Neuronal stem cell (in vitro differentiated cells): ENCODE results near the gene FAM107B.

Experiments used
- DNase-seq: peaks from one replicate; pipeline ENCODE4 v3.0.0-alpha.2; 2013; ENCODE audit warnings: low spot score
- H2AFZ ChIP-seq: one replicate; pipeline ENCODE4 v1.6.1; 2013; ENCODE audit warnings: mild to moderate bottlenecking, low read length, inconsistent platforms
- H2AK5ac ChIP-seq: 2 replicates; pipeline ENCODE4 v1.6.1; 2013; ENCODE audit warnings: low read depth, mild to moderate bottlenecking, inconsistent platforms, low read length, moderate library complexity, mixed read lengths
- H2BK120ac ChIP-seq: 2 replicates; pipeline ENCODE4 v1.6.1; 2013; ENCODE audit warnings: low read depth, mild to moderate bottlenecking, inconsistent platforms, low read length, moderate library complexity, mixed read lengths
- H2BK12ac ChIP-seq: one replicate; pipeline ENCODE4 v1.6.1; 2013; ENCODE audit warnings: low read length, inconsistent platforms
- H2BK15ac ChIP-seq: 2 replicates; pipeline ENCODE4 v1.6.1; 2013; ENCODE audit warnings: mild to moderate bottlenecking, low read length, inconsistent platforms, mixed read lengths
- H2BK5ac ChIP-seq: one replicate; pipeline ENCODE4 v1.6.1; 2013; ENCODE audit warnings: inconsistent platforms, mild to moderate bottlenecking, low read length, moderate library complexity
- H3K14ac ChIP-seq: one replicate; pipeline ENCODE4 v1.6.1; 2013; ENCODE audit warnings: low read length, inconsistent platforms
- H3K18ac ChIP-seq: 2 replicates; pipeline ENCODE4 v1.6.1; 2013; ENCODE audit warnings: low read length, inconsistent platforms
- H3K23ac ChIP-seq: 2 replicates; pipeline ENCODE4 v1.6.1; 2013; ENCODE audit warnings: low read depth, mild to moderate bottlenecking, mixed read lengths, low read length, inconsistent platforms; ENCODE audit not compliant: poor library complexity
- H3K27ac ChIP-seq: replicated peaks from 3 replicates; pipeline ENCODE4 v1.5.1; 2013; ENCODE audit warnings: low read length, inconsistent platforms
- H3K27me3 ChIP-seq, 3 experiments: 2 replicates each; pipeline ENCODE4 v1.6.1; 2013; ENCODE audit warnings: low read length in 3 of 3, mild to moderate bottlenecking in 2 of 3, inconsistent platforms in 1 of 3, low read depth in 1 of 3, mixed read lengths in 1 of 3, moderate library complexity in 1 of 3; ENCODE audit not compliant: control insufficient read depth in 3 of 3, insufficient read depth in 3 of 3
- H3K36me3 ChIP-seq, 2 donors: replicated peaks in 1 of 2; 2 replicates each; pipeline ENCODE4 v1.6.1; 2013; ENCODE audit warnings: low read length in 2 of 2; ENCODE audit not compliant: control insufficient read depth in 2 of 2, insufficient read depth in 2 of 2
- H3K4ac ChIP-seq: 2 replicates; pipeline ENCODE4 v1.6.1; 2013; ENCODE audit warnings: inconsistent platforms, mild to moderate bottlenecking, low read length, moderate library complexity
- H3K4me1 ChIP-seq, 2 donors: 1 replicate in 1 of 2; 2 replicates in 1 of 2; pipeline ENCODE4 v1.6.1; 2013; ENCODE audit warnings: low read length in 2 of 2, low read depth in 1 of 2; ENCODE audit not compliant: control insufficient read depth in 2 of 2, insufficient read depth in 1 of 2
- H3K4me2 ChIP-seq: one replicate; pipeline ENCODE4 v1.6.1; 2013; ENCODE audit warnings: mild to moderate bottlenecking, low read length, inconsistent platforms; ENCODE audit not compliant: insufficient read depth, poor library complexity, severe bottlenecking
- H3K4me3 ChIP-seq, 2 donors: 2 replicates each; pipeline ENCODE4 v1.5.1; 2013; ENCODE audit warnings: low read length in 2 of 2, mild to moderate bottlenecking in 2 of 2, inconsistent platforms in 1 of 2, moderate library complexity in 1 of 2
- H3K79me1 ChIP-seq: one replicate; pipeline ENCODE4 v1.6.1; 2013; ENCODE audit warnings: low read depth, mild to moderate bottlenecking, inconsistent platforms, low read length, moderate library complexity
- H3K9ac ChIP-seq: one replicate; pipeline ENCODE4 v1.6.1; 2013; ENCODE audit warnings: mild to moderate bottlenecking, low read depth, low read length, inconsistent platforms; ENCODE audit not compliant: poor library complexity
- H3K9me3 ChIP-seq, 2 donors: replicated peaks in 1 of 2; 2 replicates each; pipeline versions ENCODE3 to v1.6.1; 2013; ENCODE audit warnings: low read length in 2 of 2, mild to moderate bottlenecking in 2 of 2, inconsistent platforms in 1 of 2, low read depth in 1 of 2, mixed read lengths in 1 of 2, moderate library complexity in 1 of 2; ENCODE audit not compliant: control insufficient read depth in 2 of 2, insufficient read depth in 1 of 2
- H4K8ac ChIP-seq: one replicate; pipeline ENCODE4 v1.6.1; 2013; ENCODE audit warnings: low read depth, mild to moderate bottlenecking, inconsistent platforms, low read length, moderate library complexity
- H4K91ac ChIP-seq: one replicate; pipeline ENCODE4 v1.6.1; 2013; ENCODE audit warnings: low read length, low read depth, mild to moderate bottlenecking, inconsistent platforms; ENCODE audit not compliant: poor library complexity
- WGBS, 2 donors: extraction: QIAGEN DNeasy Blood & Tissue Kit; methylation state at CpG; one replicate each; pipeline ENCODE4 v1.1.7; 2013; ENCODE audit warnings: missing lambda C conversion rate in 2 of 2, mixed read lengths in 1 of 2; ENCODE audit not compliant: insufficient read length in 2 of 2, insufficient replicate concordance in 1 of 2; ENCODE audit errors: extremely low coverage in 2 of 2; 5-methylcytosine and 5-hydroxymethylcytosine counted together

The FAM107B gene

DNA sequence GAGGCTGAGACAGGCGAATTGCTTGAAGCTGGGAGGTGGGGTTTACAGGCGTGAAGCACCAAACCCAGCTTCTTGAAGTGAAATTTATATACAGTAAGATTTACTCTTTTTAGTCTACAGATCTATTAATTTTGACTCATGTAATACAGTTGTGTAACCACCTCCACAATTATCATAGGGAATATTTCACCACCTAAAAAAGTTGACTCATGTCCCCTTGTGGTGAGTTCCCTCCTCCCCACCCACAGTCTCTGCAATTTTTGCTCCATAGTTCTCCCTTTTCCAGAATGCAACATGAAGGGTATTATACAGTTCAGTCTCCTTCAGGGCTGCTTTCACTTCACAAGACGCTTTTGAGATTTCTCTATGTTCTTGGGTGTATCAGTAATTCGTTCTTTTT lies 156.8 kb downstream of the FAM107B start:
- no peak overlapping the region for H3K4ac ChIP-seq
- peaks cover 0 to 4% of the 10 kb centered on the region in 2 donors for H3K4me1 ChIP-seq
- DNase-seq = no peak
- no peak overlapping the region for H2AK5ac ChIP-seq
- H4K91ac ChIP-seq = no peak overlapping the region
- H3K18ac ChIP-seq = no peak overlapping the region
- no peak overlapping the region for H3K23ac ChIP-seq
- H2BK5ac ChIP-seq = no peak overlapping the region
- H2BK120ac ChIP-seq = no peak overlapping the region
- H2BK12ac ChIP-seq = no peak overlapping the region
- H3K4me2 ChIP-seq = no peak overlapping the region
- H2BK15ac ChIP-seq = no peak overlapping the region
- no peak overlapping the region for H4K8ac ChIP-seq
- H3K9me3 ChIP-seq = no peaks in the 10 kb centered on the region
- no peak overlapping the region for H3K9ac ChIP-seq
- H3K79me1 ChIP-seq = no peaks in the 10 kb centered on the region
- H3K27ac ChIP-seq = no peak overlapping the region
- peaks cover 0 to 5% (median 0%) of the 10 kb centered on the region in 3 experiments for H3K27me3 ChIP-seq
- no peak overlapping the region for H2AFZ ChIP-seq
- no peak overlapping the region for H3K4me3 ChIP-seq
- H3K36me3 ChIP-seq = no peaks in the 10 kb centered on the region
- no CpG with 5 or more reads among the region's 4 CpGs for WGBS, 2 donors
- no peak overlapping the region for H3K14ac ChIP-seq

- H2BK15ac ChIP-seq = no peak overlapping the region
- no peak overlapping the region for H3K27ac ChIP-seq
- H3K79me1 ChIP-seq = no peaks in the 10 kb centered on the region
- no peak overlapping the region for H3K4ac ChIP-seq
- no peaks in the 10 kb centered on the region for H3K36me3 ChIP-seq
- peaks cover 0 to 8% (median 0%) of the 10 kb centered on the region in 3 experiments for H3K27me3 ChIP-seq
- H3K4me1 ChIP-seq = peaks cover 0 to 4% of the 10 kb centered on the region in 2 donors
- no peak overlapping the region for H3K4me3 ChIP-seq
- WGBS, 2 donors = no CpG with 5 or more reads among the region's 5 CpGs
- no peak overlapping the region for H3K23ac ChIP-seq
- H3K18ac ChIP-seq = no peak overlapping the region
- no peak overlapping the region for H2BK5ac ChIP-seq
- no peak overlapping the region for H4K91ac ChIP-seq
- H4K8ac ChIP-seq = no peak overlapping the region
- H2AFZ ChIP-seq = peak overlapping the region; percentile 67
- no peaks in the 10 kb centered on the region for H3K9me3 ChIP-seq
- no peak overlapping the region for H3K14ac ChIP-seq
- H2BK120ac ChIP-seq = no peak overlapping the region
- no peak overlapping the region for H3K9ac ChIP-seq
- H3K4me2 ChIP-seq = no peak overlapping the region
- no peak for DNase-seq
- no peak overlapping the region for H2BK12ac ChIP-seq
- no peak overlapping the region for H2AK5ac ChIP-seq
These were observed 157.6 kb downstream of the FAM107B start for GRCh38 chr10:14616955-14617730.

DNA sequence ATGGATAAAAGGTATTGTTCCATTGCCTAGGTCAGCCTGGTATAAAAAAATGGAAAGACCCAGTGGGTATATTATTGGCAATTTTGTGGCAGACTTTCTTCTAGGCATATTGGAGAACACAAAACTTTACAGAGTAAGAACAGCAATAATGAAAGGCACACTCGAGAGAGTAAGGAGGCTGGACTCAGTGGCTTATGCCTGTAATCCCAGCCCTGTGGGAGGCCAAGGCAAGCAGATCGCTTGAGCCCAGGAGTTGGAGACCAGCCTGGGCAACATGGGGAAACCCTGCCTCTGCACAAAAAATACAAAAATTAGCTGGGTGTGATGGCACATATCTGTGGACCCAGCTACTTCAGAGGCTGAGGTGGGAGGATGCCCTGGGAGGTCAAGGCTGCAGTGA lies 158.2 kb downstream of the FAM107B start:
- Histone ChIP-seq H2BK120ac (no peak overlapping the region), H3K27ac (no peak overlapping the region), H4K8ac (no peak overlapping the region), H3K9ac (no peak overlapping the region), H3K36me3 (no peaks in the 10 kb centered on the region), H2BK12ac (no peak overlapping the region), H3K4ac (no peak overlapping the region), H3K23ac (no peak overlapping the region), H3K4me1 (peaks cover 0 to 4% of the 10 kb centered on the region in 2 donors), H3K18ac (no peak overlapping the region), H2BK15ac (no peak overlapping the region), H3K27me3 (peaks cover 0 to 10% (median 0%) of the 10 kb centered on the region in 3 experiments), H4K91ac (no peak overlapping the region), H2BK5ac (no peak overlapping the region), H3K79me1 (no peaks in the 10 kb centered on the region), H3K9me3 (no peaks in the 10 kb centered on the region), H3K4me2 (no peak overlapping the region), H3K4me3 (no peak overlapping the region), H2AFZ (no peak overlapping the region), H2AK5ac (no peak overlapping the region), H3K14ac (no peak overlapping the region)
- WGBS, 2 donors = no CpG with 5 or more reads among the region's 2 CpGs
- DNase-seq = no peak

DNA sequence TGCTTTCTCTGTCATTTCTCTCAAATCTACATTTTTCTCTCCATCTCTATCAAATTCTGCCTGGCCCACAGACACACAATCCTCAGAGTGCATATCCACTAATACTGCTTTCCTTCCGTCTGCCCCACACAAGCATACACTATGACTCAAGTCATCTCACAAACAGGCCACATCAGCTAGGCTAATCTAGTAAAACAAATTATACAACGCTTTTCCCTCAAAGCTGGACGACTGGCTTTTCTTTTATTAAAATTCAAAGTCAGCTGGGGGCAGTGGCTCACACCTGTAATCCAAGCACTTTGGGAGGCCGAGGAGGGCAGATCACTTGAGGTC lies 161.1 kb downstream of the FAM107B start:
- no peak overlapping the region for H2BK5ac ChIP-seq
- H2BK120ac ChIP-seq = no peak overlapping the region
- H2AK5ac ChIP-seq = no peak overlapping the region
- H3K79me1 ChIP-seq = no peaks in the 10 kb centered on the region
- H3K9ac ChIP-seq = no peak overlapping the region
- H4K91ac ChIP-seq = no peak overlapping the region
- H3K23ac ChIP-seq = no peak overlapping the region
- H3K9me3 ChIP-seq = no peaks in the 10 kb centered on the region
- no peak overlapping the region for H3K4me2 ChIP-seq
- H2AFZ ChIP-seq = no peak overlapping the region
- H2BK12ac ChIP-seq = no peak overlapping the region
- no peak overlapping the region for H4K8ac ChIP-seq
- H3K36me3 ChIP-seq = no peaks in the 10 kb centered on the region
- H3K4me1 ChIP-seq = peaks cover 0 to 4% of the 10 kb centered on the region in 2 donors
- no peak for DNase-seq
- no peak overlapping the region for H3K4me3 ChIP-seq
- no peak overlapping the region for H2BK15ac ChIP-seq
- WGBS, 2 donors = no CpG with 5 or more reads among the region's 4 CpGs
- H3K27ac ChIP-seq = no peak overlapping the region
- no peak overlapping the region for H3K4ac ChIP-seq
- H3K27me3 ChIP-seq = peaks cover 0 to 23% (median 0%) of the 10 kb centered on the region in 3 experiments
- no peak overlapping the region for H3K14ac ChIP-seq
- H3K18ac ChIP-seq = no peak overlapping the region
